Right renal cortex interstitium (tissue), 3 donors: ENCODE results near the gene RAB7B. TPM values are rescaled to one million over a fixed set of nuclear protein-coding genes. Genes with fewer than 3 reads are reported as not detected.

Experiments
- DNase-seq, 3 donors: peaks; one replicate each; pipeline ENCODE4 v3.0.0-alpha.2; 2013; ENCODE audit warnings: low read depth in 3 of 3, low spot score in 2 of 3
- polyA plus RNA-seq, 3 donors: library from polyadenylated mRNA; unstranded; fragments of 120-200 nt; gene quantifications; one replicate each; pipeline ENCODE4 v1.2.1, GENCODE V29; 2013; ENCODE audit not compliant: insufficient read length in 3 of 3

RAB7B gene
- polyA plus RNA-seq, 3 donors = 2.3 to 2.4 (median 2.3) TPM

DNA sequence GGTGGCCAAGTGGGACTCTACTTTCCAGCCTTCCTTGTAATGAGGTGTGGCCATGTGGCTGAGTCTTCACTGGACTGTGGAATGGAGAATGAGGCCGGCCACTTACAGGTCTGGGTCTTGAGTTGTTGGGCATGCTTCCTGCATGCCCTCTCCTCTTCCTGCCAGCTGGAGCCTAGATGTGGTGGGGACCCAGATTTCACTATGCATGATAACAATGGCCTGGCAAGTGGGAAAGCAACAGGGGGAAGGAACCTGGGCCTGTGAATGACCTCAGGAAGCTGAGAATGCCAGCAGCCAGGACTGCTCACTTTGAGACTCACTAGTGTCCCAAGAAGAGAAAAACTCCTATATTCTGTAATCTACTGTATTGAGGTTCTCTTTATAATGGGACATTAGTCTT is 51.4 kb downstream of the RAB7B start:
- no peak for DNase-seq

- no peak for DNase-seq
Observed at GRCh38 chr1:205950826-205951549, 52.2 kb downstream of the RAB7B start.

DNA sequence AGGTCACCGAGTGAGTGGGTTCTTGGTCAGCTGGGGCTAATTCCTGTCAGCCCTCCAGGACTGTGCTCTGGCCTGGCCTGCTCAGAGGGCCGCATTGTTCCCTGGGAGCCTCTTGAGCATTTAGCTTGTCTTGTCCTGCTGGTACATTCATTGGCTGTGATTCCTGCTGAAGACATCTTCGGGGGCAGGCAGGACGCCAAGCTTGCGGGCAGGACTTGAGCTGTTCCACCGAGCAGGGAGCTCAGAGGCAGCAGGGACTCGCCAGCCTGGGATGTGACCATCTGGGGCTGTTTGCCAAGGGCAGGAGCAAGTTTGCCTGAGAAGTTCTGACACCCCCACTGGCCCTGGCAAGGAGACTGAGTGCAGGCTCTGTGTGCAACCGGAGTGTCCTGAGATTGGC is 52.9 kb downstream of the RAB7B start:
- DNase-seq = no peak

GRCh38 chr1:205949753-205950152 is 53.4 kb downstream of the RAB7B start:
- DNase-seq = no peak

DNA sequence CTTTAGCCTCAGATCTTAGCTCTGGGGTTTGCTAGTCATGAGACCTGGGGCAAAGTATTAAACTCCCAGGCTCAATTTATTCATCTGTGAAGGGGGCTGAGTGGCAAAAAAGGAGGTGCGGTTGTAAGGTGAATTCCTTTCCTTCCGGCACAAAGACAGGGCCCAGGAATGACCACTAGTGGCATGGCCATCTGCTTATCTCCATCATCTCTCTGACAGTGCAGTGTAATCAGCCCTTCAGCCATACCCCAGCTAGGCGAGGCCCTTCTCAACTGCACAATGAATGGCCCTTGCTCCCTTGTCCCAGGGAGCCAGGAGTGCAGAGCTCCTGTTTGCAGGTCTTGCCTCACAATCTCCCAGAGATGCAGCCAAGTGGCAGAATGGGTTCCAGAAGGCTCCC is 54.3 kb downstream of the RAB7B start:
- DNase-seq = no peak

GRCh38 chr1:205948039-205948438 is 55.2 kb downstream of the RAB7B start:
- no peak for DNase-seq

GRCh38 chr1:205947024-205947423 is 56.2 kb downstream of the RAB7B start:
- no peak for DNase-seq

GRCh38 chr1:205945069-205945468 is 58.1 kb downstream of the RAB7B start:
- no peak for DNase-seq

- DNase-seq = no peak
Observed at GRCh38 chr1:205944525-205944924, 58.7 kb downstream of the RAB7B start.

DNA sequence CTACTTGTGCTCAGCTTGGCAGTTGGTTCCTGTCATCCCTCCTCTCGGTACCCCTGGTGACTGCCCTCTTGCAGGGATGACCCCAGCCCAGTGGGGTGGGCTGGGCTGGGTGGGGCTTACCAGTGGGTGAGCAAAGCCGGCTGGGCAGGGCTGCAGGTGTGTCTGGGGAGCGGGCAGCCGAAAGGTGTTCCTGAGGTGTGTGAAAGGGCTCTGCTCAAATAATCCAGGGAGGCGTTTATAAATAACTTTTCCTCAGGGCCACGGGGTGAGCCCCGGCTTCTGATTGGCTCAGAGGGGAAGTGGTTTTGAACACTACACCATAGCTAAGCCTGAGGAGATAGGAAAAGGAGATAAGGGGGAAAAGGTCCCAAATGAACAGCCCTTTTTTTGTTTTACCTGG is 60.0 kb downstream of the RAB7B start, which contains the start of gene SLC26A9:
TSS of gene SLC26A9 (minus strand) at position 212 of the 400 bp plus-strand sequence. CDS start 7,636 bp downstream, outside the sequence.
- DNase-seq = no peak

GRCh38 chr1:205942631-205943159 is 60.5 kb downstream of the RAB7B start:
- DNase-seq = no peak

- DNase-seq = no peak
Observed at GRCh38 chr1:205940710-205941109, 62.5 kb downstream of the RAB7B start.

- DNase-seq = no peak
Observed at GRCh38 chr1:205939690-205940330, 63.4 kb downstream of the RAB7B start.

- DNase-seq = no peak
Observed at GRCh38 chr1:205938682-205939081, 64.5 kb downstream of the RAB7B start.

- no peak for DNase-seq
Observed at GRCh38 chr1:205936846-205937586, 66.2 kb downstream of the RAB7B start.

- no peak for DNase-seq
Observed at GRCh38 chr1:205936311-205936710, 66.9 kb downstream of the RAB7B start.

GRCh38 chr1:205935869-205936268 is 67.3 kb downstream of the RAB7B start:
- DNase-seq = no peak

- DNase-seq = no peak
Observed at GRCh38 chr1:205934788-205935187, 68.4 kb downstream of the RAB7B start.

GRCh38 chr1:205933671-205934618 is 69.2 kb downstream of the RAB7B start:
- DNase-seq = no peak

GRCh38 chr1:205932776-205933175 is 70.4 kb downstream of the RAB7B start:
- no peak for DNase-seq
